ENCODE data around the gene ELF5. TPM values are rescaled to one million over a fixed set of nuclear protein-coding genes. Genes with fewer than 3 reads are reported as not detected.
A peak's percentile ranks its signal among the peaks of the same experiment; 100 is the strongest.

ELF5 gene
- total RNA-seq, 6 experiments from 2014 or later, result 0.09 to 0.22 TPM; not detected in 4

DNA sequence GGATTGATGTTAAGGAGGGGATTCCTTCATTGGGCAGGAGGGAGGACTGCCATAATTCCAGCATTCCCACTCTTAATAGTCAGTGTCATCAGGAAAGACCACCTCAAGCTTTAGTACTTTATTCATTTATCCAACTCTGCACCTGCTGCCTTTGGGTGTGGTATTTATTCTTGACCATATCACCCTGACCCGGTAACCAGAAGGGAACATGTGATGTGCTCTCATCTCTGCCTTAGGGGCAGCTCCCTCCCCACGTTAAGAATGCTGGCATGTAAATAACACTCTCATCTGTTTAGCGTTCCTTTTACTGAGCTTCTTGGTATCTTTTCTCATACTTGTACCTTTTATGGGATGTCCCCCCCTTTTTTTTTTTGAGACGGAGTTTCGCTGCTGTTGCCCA, 67.2 kb downstream of the ELF5 start:
- H3K36me3 ChIP-seq, result peaks cover 0 to 28% (median 16%) of the 10 kb centered on the region in 4 donors
- H3K4me3 ChIP-seq, result no peak overlapping the region
- no peak overlapping the region for H3K27ac ChIP-seq
- WGBS (ENCODE audit: insufficient coverage, low coverage, low lambda C conversion rate, missing lambda C conversion rate), result 55% methylated on average over 5 of the region's 5 CpGs
- DNase-seq, result no peak
- no peaks in the 10 kb centered on the region for H3K9me3 ChIP-seq
- peaks cover 0 to 64% (median 16%) of the 10 kb centered on the region in 4 donors for H3K4me1 ChIP-seq
- H3K27me3 ChIP-seq, result no peaks in the 10 kb centered on the region
- no peak for TF ChIP-seq POLR2A (IDR thresholded peaks at IDR 0.05)
- TF ChIP-seq, protein P1, sequence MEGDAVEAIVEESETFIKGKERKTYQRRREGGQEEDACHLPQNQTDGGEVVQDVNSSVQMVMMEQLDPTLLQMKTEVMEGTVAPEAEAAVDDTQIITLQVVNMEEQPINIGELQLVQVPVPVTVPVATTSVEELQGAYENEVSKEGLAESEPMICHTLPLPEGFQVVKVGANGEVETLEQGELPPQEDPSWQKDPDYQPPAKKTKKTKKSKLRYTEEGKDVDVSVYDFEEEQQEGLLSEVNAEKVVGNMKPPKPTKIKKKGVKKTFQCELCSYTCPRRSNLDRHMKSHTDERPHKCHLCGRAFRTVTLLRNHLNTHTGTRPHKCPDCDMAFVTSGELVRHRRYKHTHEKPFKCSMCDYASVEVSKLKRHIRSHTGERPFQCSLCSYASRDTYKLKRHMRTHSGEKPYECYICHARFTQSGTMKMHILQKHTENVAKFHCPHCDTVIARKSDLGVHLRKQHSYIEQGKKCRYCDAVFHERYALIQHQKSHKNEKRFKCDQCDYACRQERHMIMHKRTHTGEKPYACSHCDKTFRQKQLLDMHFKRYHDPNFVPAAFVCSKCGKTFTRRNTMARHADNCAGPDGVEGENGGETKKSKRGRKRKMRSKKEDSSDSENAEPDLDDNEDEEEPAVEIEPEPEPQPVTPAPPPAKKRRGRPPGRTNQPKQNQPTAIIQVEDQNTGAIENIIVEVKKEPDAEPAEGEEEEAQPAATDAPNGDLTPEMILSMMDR (IDR thresholded peaks at IDR 0.05), result no peak
- intact Hi-C loops (cut with DNase I), result no loop called here
- peak in 2 of 4 donors; percentile 14 for ATAC-seq

DNA sequence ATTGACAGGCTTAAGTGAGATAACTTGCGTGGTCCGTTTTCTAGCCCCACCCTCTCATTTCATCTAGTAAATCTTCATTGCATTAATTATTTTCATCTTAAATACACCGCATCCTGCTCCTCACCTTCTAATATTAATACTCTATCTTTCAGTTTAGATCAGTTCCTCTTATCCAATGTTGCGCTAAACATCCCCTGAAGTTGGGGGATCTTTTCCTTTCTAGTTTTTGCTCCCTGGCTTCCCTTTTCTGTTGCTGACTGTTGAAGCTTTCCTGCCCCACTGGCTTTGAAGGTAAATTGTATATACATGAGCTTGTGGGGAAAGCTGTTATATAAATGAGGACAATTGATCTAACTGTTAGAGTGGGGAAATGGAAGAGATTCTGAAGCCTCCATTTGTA, 67.6 kb downstream of the ELF5 start:
- Histone ChIP-seq H3K9me3 (no peaks in the 10 kb centered on the region), H3K27ac (no peak overlapping the region), H3K27me3 (no peaks in the 10 kb centered on the region), H3K4me1 (peaks cover 0 to 69% (median 16%) of the 10 kb centered on the region in 4 donors), H3K36me3 (peaks cover 0 to 24% (median 12%) of the 10 kb centered on the region in 4 donors), H3K4me3 (no peak overlapping the region)
- intact Hi-C loops (cut with DNase I), result no loop called here
- 43% methylated on average over 4 of the region's 4 CpGs for WGBS (ENCODE audit: insufficient coverage, low coverage, low lambda C conversion rate, missing lambda C conversion rate)
- no peak for TF ChIP-seq POLR2A (IDR thresholded peaks at IDR 0.05)
- TF ChIP-seq, protein P1 (IDR thresholded peaks at IDR 0.05), result no peak
- ATAC-seq (no peak), DNase-seq (no peak)

DNA sequence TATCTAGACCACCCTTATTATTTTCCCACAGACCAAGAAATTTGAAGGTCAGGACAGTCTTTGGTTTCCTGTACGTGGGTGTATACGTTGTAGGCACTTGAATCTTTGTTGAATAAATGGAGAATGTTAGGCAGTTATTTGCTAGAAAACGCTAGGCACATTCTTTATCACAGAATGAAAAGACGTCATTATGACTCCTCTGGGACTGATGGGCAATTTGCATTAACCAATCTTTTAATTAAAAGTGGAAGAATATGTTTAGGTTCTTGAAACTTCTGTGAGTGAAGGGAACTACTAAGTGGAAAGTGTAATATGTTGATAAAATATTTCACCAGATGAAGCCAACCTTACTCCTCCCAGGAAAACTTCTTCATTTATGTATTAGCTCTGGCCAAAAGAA, 69.2 kb downstream of the ELF5 start:
- WGBS (ENCODE audit: insufficient coverage, low coverage, low lambda C conversion rate, missing lambda C conversion rate), result 50% methylated on average over 4 of the region's 4 CpGs
- H3K27me3 ChIP-seq, result no peaks in the 10 kb centered on the region
- no peak for DNase-seq
- peaks cover 0 to 9% (median 3%) of the 10 kb centered on the region in 4 donors for H3K36me3 ChIP-seq
- no peaks in the 10 kb centered on the region for H3K9me3 ChIP-seq
- TF ChIP-seq POLR2A (IDR thresholded peaks at IDR 0.05), result no peak
- TF ChIP-seq, protein P1 (IDR thresholded peaks at IDR 0.05), result no peak
- intact Hi-C loops (cut with DNase I), result no loop called here
- ATAC-seq, result no peak
- peaks cover 0 to 77% (median 16%) of the 10 kb centered on the region in 4 donors for H3K4me1 ChIP-seq
- H3K4me3 ChIP-seq, result no peak overlapping the region
- no peak overlapping the region for H3K27ac ChIP-seq

DNA sequence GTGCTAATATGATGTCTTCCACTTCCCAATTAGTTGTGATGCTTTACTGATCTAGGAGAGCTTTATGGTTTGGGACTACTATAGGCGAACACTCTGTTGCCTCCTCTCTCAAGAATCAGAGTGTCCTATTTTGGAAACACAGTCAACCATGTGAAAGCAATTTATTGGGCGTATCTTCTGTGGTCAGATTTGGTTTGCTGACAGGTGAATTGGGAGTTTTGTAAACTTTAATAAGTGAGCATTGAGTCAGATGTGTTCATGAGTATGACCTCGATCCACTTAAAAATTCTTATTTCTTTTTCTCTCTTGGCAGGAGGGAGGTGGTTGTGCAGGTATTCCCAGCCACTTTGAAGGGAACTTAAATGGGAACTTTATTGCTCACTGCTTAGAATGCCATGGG, 70.5 kb downstream of the ELF5 start:
- TF ChIP-seq, protein P1 (IDR thresholded peaks at IDR 0.05), result no peak
- TF ChIP-seq POLR2A (IDR thresholded peaks at IDR 0.05), result no peak
- Histone ChIP-seq H3K4me1 (peaks cover 0 to 68% (median 11%) of the 10 kb centered on the region in 4 donors), H3K4me3 (no peak overlapping the region), H3K27me3 (no peaks in the 10 kb centered on the region), H3K9me3 (no peaks in the 10 kb centered on the region), H3K36me3 (no peaks in the 10 kb centered on the region), H3K27ac (no peak overlapping the region)
- 45% methylated on average over 3 of the region's 3 CpGs for WGBS (ENCODE audit: insufficient coverage, low coverage, low lambda C conversion rate, missing lambda C conversion rate)
- ATAC-seq (no peak), DNase-seq (no peak)
- intact Hi-C loops (cut with DNase I), result no loop called here

DNA sequence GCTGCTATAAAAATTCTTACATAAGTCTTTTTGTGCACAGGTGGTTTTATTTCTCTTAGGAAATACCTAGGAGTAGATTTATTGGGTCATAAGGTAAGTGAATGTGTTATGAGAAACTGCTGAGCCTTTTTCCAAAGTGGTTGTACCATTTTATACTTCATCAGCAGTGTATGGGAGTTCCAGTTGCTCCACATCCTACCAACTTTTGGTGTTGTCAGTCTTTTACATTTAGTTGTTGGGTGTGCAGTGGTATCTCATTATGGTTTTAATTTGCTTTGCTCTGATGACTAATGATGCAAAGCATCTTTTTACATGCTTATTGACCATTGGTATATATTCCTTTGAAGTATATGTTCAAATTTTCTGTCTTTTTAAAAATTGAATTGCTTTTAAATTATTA, 71.8 kb downstream of the ELF5 start:
- intact Hi-C loops (cut with DNase I), result no loop called here
- Histone ChIP-seq H3K4me1 (peaks cover 0 to 69% (median 9%) of the 10 kb centered on the region in 4 donors), H3K27me3 (no peaks in the 10 kb centered on the region), H3K9me3 (no peaks in the 10 kb centered on the region), H3K27ac (no peak overlapping the region), H3K36me3 (no peaks in the 10 kb centered on the region), H3K4me3 (no peak overlapping the region)
- ATAC-seq (no peak), DNase-seq (no peak)
- TF ChIP-seq POLR2A (IDR thresholded peaks at IDR 0.05), result no peak
- TF ChIP-seq, protein P1 (IDR thresholded peaks at IDR 0.05), result no peak

Data from right lobe of liver (tissue), 6 donors.